Astrocyte of the cerebellum (primary cell): ENCODE data around the gene LCN2.
A peak's percentile ranks its signal among the peaks of the same experiment; 100 is the strongest.

ENCODE experiments used
- DNase-seq: peaks from one replicate; pipeline ENCODE4 v3.0.0-alpha.2; 2011; ENCODE audit warnings: low read depth
- H3K4me3 ChIP-seq: 2 replicates; pipeline ENCODE4 v1.5.1; 2011; ENCODE audit warnings: mild to moderate bottlenecking, low read depth, low read length, moderate library complexity
- in situ Hi-C: cut with HindIII; loops from 2 replicates; pipeline ENCODE4 v1.10.0; 2017; ENCODE audit warnings: low sequenced_read_pairs
- TF ChIP-seq, protein P1 (sequence below): IDR thresholded peaks from 2 replicates; pipeline ENCODE4 v1.5.1; 2012; ENCODE audit warnings: low read length, low read depth, moderate library complexity, mild to moderate bottlenecking; ENCODE audit errors: missing control alignments

The LCN2 gene

GRCh38 chr9:128201441-128202369 is 52.5 kb downstream of the LCN2 start:
- peak; percentile 74 for DNase-seq
- TF ChIP-seq, protein P1, sequence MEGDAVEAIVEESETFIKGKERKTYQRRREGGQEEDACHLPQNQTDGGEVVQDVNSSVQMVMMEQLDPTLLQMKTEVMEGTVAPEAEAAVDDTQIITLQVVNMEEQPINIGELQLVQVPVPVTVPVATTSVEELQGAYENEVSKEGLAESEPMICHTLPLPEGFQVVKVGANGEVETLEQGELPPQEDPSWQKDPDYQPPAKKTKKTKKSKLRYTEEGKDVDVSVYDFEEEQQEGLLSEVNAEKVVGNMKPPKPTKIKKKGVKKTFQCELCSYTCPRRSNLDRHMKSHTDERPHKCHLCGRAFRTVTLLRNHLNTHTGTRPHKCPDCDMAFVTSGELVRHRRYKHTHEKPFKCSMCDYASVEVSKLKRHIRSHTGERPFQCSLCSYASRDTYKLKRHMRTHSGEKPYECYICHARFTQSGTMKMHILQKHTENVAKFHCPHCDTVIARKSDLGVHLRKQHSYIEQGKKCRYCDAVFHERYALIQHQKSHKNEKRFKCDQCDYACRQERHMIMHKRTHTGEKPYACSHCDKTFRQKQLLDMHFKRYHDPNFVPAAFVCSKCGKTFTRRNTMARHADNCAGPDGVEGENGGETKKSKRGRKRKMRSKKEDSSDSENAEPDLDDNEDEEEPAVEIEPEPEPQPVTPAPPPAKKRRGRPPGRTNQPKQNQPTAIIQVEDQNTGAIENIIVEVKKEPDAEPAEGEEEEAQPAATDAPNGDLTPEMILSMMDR: no peak
- in situ Hi-C loops: no loop called here
- H3K4me3 ChIP-seq: no peak overlapping the region

- in situ Hi-C loops: no loop called here
- TF ChIP-seq, protein P1: no peak
- no peak for DNase-seq
- H3K4me3 ChIP-seq: no peak overlapping the region
These were observed 53.4 kb downstream of the LCN2 start for GRCh38 chr9:128202648-128203023.
